Hepatocyte (in vitro differentiated cells): ENCODE results near the gene OR5L2. TPM values are rescaled to one million over a fixed set of nuclear protein-coding genes. Genes with fewer than 3 reads are reported as not detected.
"Not testable (repeated sequence)": the region's sequence is repeated elsewhere in the genome, so short reads cannot be mapped to it uniquely, and the experiment has no call there.

Experiments
- DNase-seq: peaks from one replicate; pipeline ENCODE4 v3.0.0-alpha.2; 2016; ENCODE audit warnings: low spot score
- H2AFZ ChIP-seq: fragments of 200-600 bp; sonication (generic); 2 replicates; pipeline ENCODE4 v1.6.0; 2016; ENCODE audit warnings: antibody characterized with exemption, mild to moderate bottlenecking
- H3K27ac ChIP-seq: fragments of 200-600 bp; sonication (generic); 2 replicates; pipeline ENCODE4 v1.5.1; 2016; ENCODE audit warnings: mild to moderate bottlenecking
- H3K27me3 ChIP-seq: fragments of 200-600 bp; sonication (generic); 2 replicates; pipeline ENCODE4 v1.6.1; 2016
- H3K36me3 ChIP-seq: fragments of 200-600 bp; sonication (generic); replicated peaks from 2 replicates; pipeline ENCODE4 v1.5.1; 2016; ENCODE audit warnings: low read depth; ENCODE audit not compliant: insufficient read depth
- H3K4me1 ChIP-seq: fragments of 200-600 bp; sonication (generic); 2 replicates; pipeline ENCODE4 v1.5.1; 2016; ENCODE audit warnings: mild to moderate bottlenecking, moderate library complexity; ENCODE audit not compliant: insufficient read depth
- H3K4me2 ChIP-seq: fragments of 200-600 bp; sonication (generic); 2 replicates; pipeline ENCODE4 v1.6.0; 2016
- H3K4me3 ChIP-seq: fragments of 200-600 bp; sonication (generic); 2 replicates; pipeline ENCODE4 v1.5.1; 2016; ENCODE audit warnings: mild to moderate bottlenecking
- H3K79me2 ChIP-seq: fragments of 200-600 bp; sonication (generic); 2 replicates; pipeline ENCODE4 v1.6.0; 2017; ENCODE audit warnings: mild to moderate bottlenecking
- H3K9me2 ChIP-seq: fragments of 200-600 bp; sonication (generic); replicated peaks from 2 replicates; pipeline ENCODE4 v1.6.0; 2017; ENCODE audit warnings: mild to moderate bottlenecking; ENCODE audit not compliant: insufficient read depth
- H3K9me3 ChIP-seq: fragments of 200-600 bp; sonication (generic); 2 replicates; pipeline ENCODE4 v1.5.1; 2016; ENCODE audit warnings: low read depth, mild to moderate bottlenecking
- H4K20me1 ChIP-seq: fragments of 200-600 bp; sonication (generic); 2 replicates; pipeline ENCODE4 v1.6.0; 2016; ENCODE audit warnings: mild to moderate bottlenecking; ENCODE audit not compliant: insufficient read depth, poor library complexity, severe bottlenecking
- EZH2 ChIP-seq: fragments of 200-600 bp; sonication (generic); IDR thresholded peaks from 2 replicates; pipeline ENCODE4 v1.6.1; 2016; ENCODE audit warnings: antibody characterized with exemption, mild to moderate bottlenecking, borderline replicate concordance
- EZH2phosphoT487 ChIP-seq: fragments of 200-600 bp; sonication (generic); IDR thresholded peaks from one replicate; pipeline ENCODE4 v1.6.1; 2018; ENCODE audit warnings: antibody characterized with exemption, mild to moderate bottlenecking, low read depth, moderate library complexity; ENCODE audit not compliant: unreplicated experiment, severe bottlenecking
- WGBS: methylation state at CpG from one replicate; pipeline ENCODE4 v1.1.6; 2016; ENCODE audit warnings: low lambda C conversion rate; ENCODE audit errors: missing lambda C conversion rate; 5-methylcytosine and 5-hydroxymethylcytosine counted together
- polyA plus RNA-seq: library from polyadenylated mRNA; unstranded; fragments of >200 nt; fragmentation: Nextera tagmentation; extraction: Ambion mirVana; gene quantifications from 2 replicates; pipeline ENCODE4 v1.2.1, GENCODE V29; 2016
- small RNA-seq: library from RNA; depleted of rRNA; stranded (forward); fragments of <200 nt; gene quantifications from one replicate; pipeline ENCODE3, GENCODE V24; 2014
- total RNA-seq: library from RNA; depleted of rRNA; stranded (reverse); fragments of >200 nt; gene quantifications from 2 replicates; pipeline ENCODE4 v1.2.3, GENCODE V29; 2014
- TF ChIP-seq, protein P1 (sequence below): fragments of 200-600 bp; sonication (generic); IDR thresholded peaks from 2 replicates; pipeline ENCODE4 v1.5.1; 2016; ENCODE audit warnings: antibody characterized with exemption, mild to moderate bottlenecking; ENCODE audit not compliant: poor library complexity

Gene OR5L2
- total and polyA plus RNA-seq, 2 experiments from 2014 or later, result not detected

DNA sequence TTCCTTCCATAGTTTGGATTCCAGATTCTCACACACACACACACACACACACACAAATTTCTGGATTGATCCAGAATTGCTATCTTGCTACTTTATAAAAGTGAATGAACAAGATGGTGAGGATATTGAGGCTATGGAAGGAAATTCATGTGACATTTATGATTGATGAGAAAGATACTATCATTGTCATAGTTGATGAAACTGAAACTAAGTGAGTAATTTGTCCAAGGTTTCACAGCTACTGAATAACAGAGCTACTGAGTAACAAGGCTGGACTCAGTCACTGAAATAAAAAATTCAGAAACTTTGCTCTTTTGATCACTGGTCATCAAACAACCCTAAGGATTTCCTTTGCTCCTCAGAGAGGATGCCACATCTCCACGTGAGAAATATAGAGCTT, 27.7 kb downstream of the OR5L2 start:
- Histone ChIP-seq H3K4me3 (no peak overlapping the region), H3K4me2 (no peak overlapping the region), H2AFZ (no peak overlapping the region), H3K27ac (no peak overlapping the region), H3K9me2 (no peaks in the 10 kb centered on the region), H3K9me3 (no peaks in the 10 kb centered on the region), H3K36me3 (no peaks in the 10 kb centered on the region), H3K79me2 (no peaks in the 10 kb centered on the region), H4K20me1 (no peaks in the 10 kb centered on the region), H3K27me3 (no peaks in the 10 kb centered on the region), H3K4me1 (no peaks in the 10 kb centered on the region)
- DNase-seq, result no peak
- no peak for TF ChIP-seq EZH2
- TF ChIP-seq, protein P1, sequence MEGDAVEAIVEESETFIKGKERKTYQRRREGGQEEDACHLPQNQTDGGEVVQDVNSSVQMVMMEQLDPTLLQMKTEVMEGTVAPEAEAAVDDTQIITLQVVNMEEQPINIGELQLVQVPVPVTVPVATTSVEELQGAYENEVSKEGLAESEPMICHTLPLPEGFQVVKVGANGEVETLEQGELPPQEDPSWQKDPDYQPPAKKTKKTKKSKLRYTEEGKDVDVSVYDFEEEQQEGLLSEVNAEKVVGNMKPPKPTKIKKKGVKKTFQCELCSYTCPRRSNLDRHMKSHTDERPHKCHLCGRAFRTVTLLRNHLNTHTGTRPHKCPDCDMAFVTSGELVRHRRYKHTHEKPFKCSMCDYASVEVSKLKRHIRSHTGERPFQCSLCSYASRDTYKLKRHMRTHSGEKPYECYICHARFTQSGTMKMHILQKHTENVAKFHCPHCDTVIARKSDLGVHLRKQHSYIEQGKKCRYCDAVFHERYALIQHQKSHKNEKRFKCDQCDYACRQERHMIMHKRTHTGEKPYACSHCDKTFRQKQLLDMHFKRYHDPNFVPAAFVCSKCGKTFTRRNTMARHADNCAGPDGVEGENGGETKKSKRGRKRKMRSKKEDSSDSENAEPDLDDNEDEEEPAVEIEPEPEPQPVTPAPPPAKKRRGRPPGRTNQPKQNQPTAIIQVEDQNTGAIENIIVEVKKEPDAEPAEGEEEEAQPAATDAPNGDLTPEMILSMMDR, result no peak
- TF ChIP-seq EZH2phosphoT487, result no peak
- 9% methylated on average over 1 of the region's 1 CpG for WGBS

DNA sequence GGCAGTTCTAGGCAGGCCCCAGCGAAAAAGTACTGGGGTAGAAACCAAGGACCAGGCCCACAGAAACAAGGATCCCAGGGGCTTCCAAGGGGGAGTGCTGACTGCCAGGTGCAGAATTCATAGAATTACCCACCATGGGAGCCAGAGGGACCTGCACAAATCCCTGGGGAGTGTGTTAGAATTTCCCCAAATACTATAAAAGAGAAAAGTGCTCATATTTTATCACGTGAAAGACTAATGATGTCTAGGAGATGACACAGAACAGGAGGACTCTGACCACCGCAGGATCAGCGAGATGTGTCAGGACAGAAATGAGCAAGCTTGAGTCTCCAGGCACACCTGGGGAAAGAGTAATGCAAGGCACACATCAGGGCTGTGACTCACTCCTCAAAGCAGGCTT, 40.3 kb downstream of the OR5L2 start:
- 79% methylated on average over 4 of the region's 4 CpGs for WGBS
- not testable (repeated sequence) for H3K27me3 ChIP-seq, H3K4me3 ChIP-seq, H3K9me3 ChIP-seq, H3K79me2 ChIP-seq, H4K20me1 ChIP-seq, H3K4me2 ChIP-seq, H3K27ac ChIP-seq, H3K9me2 ChIP-seq, DNase-seq, H2AFZ ChIP-seq, H3K36me3 ChIP-seq, H3K4me1 ChIP-seq

DNA sequence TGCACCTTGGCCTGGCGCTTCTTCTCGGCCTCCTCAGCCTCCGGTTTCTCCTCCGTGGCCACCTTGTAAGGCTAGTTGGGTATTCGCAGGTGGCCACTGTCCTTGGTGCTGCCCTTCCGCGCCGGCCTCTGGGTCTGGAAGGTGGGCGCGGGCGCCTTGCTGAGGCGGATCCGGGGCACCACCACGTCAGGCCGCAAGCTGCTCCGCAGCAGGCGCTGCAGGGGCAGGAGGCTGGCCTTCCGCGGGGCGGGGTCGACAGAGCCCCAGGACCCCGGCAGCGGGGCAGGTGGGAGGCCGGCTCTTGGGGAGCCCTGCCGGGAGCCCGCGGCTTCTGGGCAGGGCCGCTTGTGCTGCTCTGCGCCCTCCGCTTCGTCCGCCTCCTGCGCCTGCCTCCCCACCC, 45.7 kb downstream of the OR5L2 start:
- 94% methylated on average over 28 of the region's 33 CpGs for WGBS
- not testable (repeated sequence) for H3K4me3 ChIP-seq, H3K4me1 ChIP-seq, H3K36me3 ChIP-seq, H3K27ac ChIP-seq, H2AFZ ChIP-seq, H3K27me3 ChIP-seq, H3K4me2 ChIP-seq, H3K79me2 ChIP-seq, DNase-seq, H3K9me3 ChIP-seq, H4K20me1 ChIP-seq, H3K9me2 ChIP-seq

DNA sequence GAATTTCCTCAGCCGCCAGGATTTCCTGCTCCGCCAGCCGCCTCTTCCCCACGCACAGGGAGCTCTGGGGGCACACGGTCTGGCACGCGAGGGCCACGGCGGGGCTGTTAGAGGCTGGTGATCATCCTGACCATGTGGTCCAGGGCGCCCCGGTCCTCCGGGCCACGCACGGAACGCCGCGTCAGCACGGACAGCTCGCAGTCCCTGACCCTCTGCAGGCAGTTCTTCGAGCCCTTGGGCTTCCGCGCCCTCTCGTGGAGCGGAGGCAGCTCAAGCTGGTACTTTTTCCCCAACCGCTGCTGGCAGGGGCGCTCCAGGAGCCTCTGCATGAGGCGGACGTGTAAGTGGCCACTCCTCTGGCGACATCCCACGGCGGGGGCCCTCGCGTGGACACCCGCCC, 46.1 kb downstream of the OR5L2 start:
- H3K9me3 ChIP-seq, H3K27ac ChIP-seq, H4K20me1 ChIP-seq, H3K4me1 ChIP-seq, H3K9me2 ChIP-seq, H3K4me2 ChIP-seq, H3K4me3 ChIP-seq, H2AFZ ChIP-seq, H3K79me2 ChIP-seq, DNase-seq, H3K27me3 ChIP-seq, H3K36me3 ChIP-seq: not testable (repeated sequence)
- 96% methylated on average over 32 of the region's 34 CpGs for WGBS

Small RNA genes lying within 50 kb of the gene (small RNA-seq; reads per million reads assigned to genes)
- gene AC036111.3, result not detected

Other genes starting within 250 kb of the OR5L2 start
- gene OR4C11, start 219.6 kb upstream of the OR5L2 start, total RNA-seq, result not detected in 2 replicates
- not detected in 2 replicates for gene OR4C11, start 219.6 kb upstream of the OR5L2 start, polyA plus RNA-seq
- gene OR4P4, start 192.1 kb upstream of the OR5L2 start, total RNA-seq, result not detected in 2 replicates
- gene OR4P4, start 192.1 kb upstream of the OR5L2 start, polyA plus RNA-seq, result not detected in 2 replicates
- gene OR4S2, start 178.9 kb upstream of the OR5L2 start, total RNA-seq, result not detected in 2 replicates
- not detected in 2 replicates for gene OR4S2, start 178.9 kb upstream of the OR5L2 start, polyA plus RNA-seq
- not detected in 2 replicates for gene OR4C6, start 165.0 kb upstream of the OR5L2 start, total RNA-seq
- gene OR4C6, start 165.0 kb upstream of the OR5L2 start, polyA plus RNA-seq, result not detected in 2 replicates
- not detected in 2 replicates for gene OR5D13, start 53.8 kb upstream of the OR5L2 start, total RNA-seq
- not detected in 2 replicates for gene OR5D13, start 53.8 kb upstream of the OR5L2 start, polyA plus RNA-seq
- not detected in 2 replicates for gene OR5D14, start 31.7 kb upstream of the OR5L2 start, total RNA-seq
- not detected in 2 replicates for gene OR5D14, start 31.7 kb upstream of the OR5L2 start, polyA plus RNA-seq
- gene OR5L1, start 15.9 kb upstream of the OR5L2 start, total RNA-seq, result not detected in 2 replicates
- not detected in 2 replicates for gene OR5L1, start 15.9 kb upstream of the OR5L2 start, polyA plus RNA-seq
- gene OR5D18, start 7.6 kb upstream of the OR5L2 start, total RNA-seq, result not detected in 2 replicates
- not detected in 2 replicates for gene OR5D18, start 7.6 kb upstream of the OR5L2 start, polyA plus RNA-seq
- gene OR5D16, start 11.5 kb downstream of the OR5L2 start, total RNA-seq, result not detected in 2 replicates
- gene OR5D16, start 11.5 kb downstream of the OR5L2 start, polyA plus RNA-seq, result not detected in 2 replicates
- not detected in 2 replicates for gene TRIM51, start 56.1 kb downstream of the OR5L2 start, total RNA-seq
- not detected in 2 replicates for gene TRIM51, start 56.1 kb downstream of the OR5L2 start, polyA plus RNA-seq
- not detected in 2 replicates for gene OR5W2, start 87.4 kb downstream of the OR5L2 start, total RNA-seq
- gene OR5W2, start 87.4 kb downstream of the OR5L2 start, polyA plus RNA-seq, result not detected in 2 replicates
- gene OR5I1, start 109.2 kb downstream of the OR5L2 start, total RNA-seq, result not detected in 2 replicates
- gene OR5I1, start 109.2 kb downstream of the OR5L2 start, polyA plus RNA-seq, result not detected in 2 replicates
- not detected in 2 replicates for gene OR10AG1, start 142.7 kb downstream of the OR5L2 start, total RNA-seq
- not detected in 2 replicates for gene OR10AG1, start 142.7 kb downstream of the OR5L2 start, polyA plus RNA-seq
- not detected in 2 replicates for gene OR5F1, start 167.4 kb downstream of the OR5L2 start, total RNA-seq
- gene OR5F1, start 167.4 kb downstream of the OR5L2 start, polyA plus RNA-seq, result not detected in 2 replicates
- gene OR5AS1, start 200.4 kb downstream of the OR5L2 start, total RNA-seq, result not detected in 2 replicates
- gene OR5AS1, start 200.4 kb downstream of the OR5L2 start, polyA plus RNA-seq, result not detected in 2 replicates